A549 (cell line): ENCODE data around the gene ATP5PD. TPM values are rescaled to one million over a fixed set of nuclear protein-coding genes. Genes with fewer than 3 reads are reported as not detected.

Source experiments
- ATAC-seq, 2 experiments: fragments of 200-7000 bp in 1 of 2; fragments of >200 bp in 1 of 2; cut with Nextera tagmentation in 1 of 2; cut with Tn5 transposase in 1 of 2; 3 replicates each; pipeline versions ENCODE4 v1.8.0 to v1.9.1; 2018 to 2020; ENCODE audit warnings: mild to moderate bottlenecking in 1 of 2, moderate library complexity in 1 of 2
- CTCF ChIA-PET: fragments of 300-600 bp; sonication (Branson Sonifier 250); formaldehyde crosslinking; extraction: SDS; loops from one replicate; lab custom pipeline; 2021; ENCODE audit warnings: antibody characterized with exemption, inconsistent platforms; lab: Yijun Ruan, JAX
- POLR2A ChIA-PET: fragments of 350-600 bp; formaldehyde crosslinking; extraction: SDS; loops from one replicate; lab custom pipeline; 2021; ENCODE audit warnings: antibody characterized with exemption, inconsistent platforms; lab: Yijun Ruan, JAX
- DNase-seq, 2 experiments: peaks; one replicate each; pipeline versions ENCODE4 v3.0.0 to v3.0.0-alpha.2; 2011 to 2016; ENCODE audit warnings: low read depth in 1 of 2, low spot score in 1 of 2
- FAIRE-seq: peaks from 2 replicates; lab custom pipeline; 2011; peaks lifted over from hg19 to GRCh38; lab: Jason Lieb, UNC
- H3K27ac ChIP-seq, 2 experiments: fragments of >200 bp; sonication (Bioruptor Twin); formaldehyde crosslinking; 3 replicates each; pipeline ENCODE4 v1.5.1; 2016 to 2017
- H3K4me1 ChIP-seq: fragments of >200 bp; sonication (Bioruptor Twin); formaldehyde crosslinking; 3 replicates; pipeline ENCODE4 v1.6.1; 2016
- H3K4me2 ChIP-seq: fragments of >200 bp; sonication (Bioruptor Twin); formaldehyde crosslinking; 3 replicates; pipeline ENCODE4 v1.6.1; 2016
- H3K4me3 ChIP-seq: fragments of >200 bp; sonication (Bioruptor Twin); formaldehyde crosslinking; 3 replicates; pipeline ENCODE4 v1.5.1; 2016
- H3K9me3 ChIP-seq: fragments of >200 bp; sonication (Bioruptor Twin); formaldehyde crosslinking; 3 replicates; pipeline ENCODE4 v1.6.1; 2016
- ATOH8 ChIP-seq: fragments of 250-450 bp; sonication (Bioruptor Pico); IDR thresholded peaks from 2 replicates; pipeline ENCODE4 v1.5.0; 2020; ENCODE audit warnings: low read depth, mild to moderate bottlenecking, moderate library complexity
- BHLHE40 ChIP-seq: IDR thresholded peaks from 2 replicates; pipeline ENCODE4 v1.6.1; 2012; ENCODE audit warnings: low read depth, low read length, inconsistent platforms
- CEBPB ChIP-seq, 2 experiments: fragments of >200 bp in 1 of 2; sonication (Bioruptor Twin) in 1 of 2; formaldehyde crosslinking in 1 of 2; IDR thresholded peaks; 2 replicates each; pipeline ENCODE4 v1.6.1; 2012 to 2016
- CHD4 ChIP-seq: fragments of 200-600 bp; sonication (generic); IDR thresholded peaks from 2 replicates; pipeline ENCODE4 v1.6.1; 2016; ENCODE audit warnings: antibody characterized with exemption, mild to moderate bottlenecking, borderline replicate concordance
- E2F6 ChIP-seq: IDR thresholded peaks from 2 replicates; pipeline ENCODE4 v1.6.1; 2012; ENCODE audit warnings: low read depth, borderline replicate concordance
- EHF ChIP-seq: fragments of 250-450 bp; sonication (Bioruptor Pico); IDR thresholded peaks from 2 replicates; pipeline ENCODE4 v1.5.0; 2020; ENCODE audit warnings: mild to moderate bottlenecking
- FOSB ChIP-seq: fragments of 250-450 bp; sonication (Bioruptor Pico); IDR thresholded peaks from 2 replicates; pipeline ENCODE4 v1.5.0; 2020; ENCODE audit warnings: mild to moderate bottlenecking, moderate library complexity
- FOSL2 ChIP-seq, 2 experiments: fragments of 450-650 bp in 1 of 2; fragments of >200 bp in 1 of 2; sonication (Bioruptor Twin) in 1 of 2; formaldehyde crosslinking; IDR thresholded peaks; 2 replicates each; pipeline versions ENCODE4 v1.5.0 to v1.6.1; 2016 to 2020; ENCODE audit warnings: mild to moderate bottlenecking in 1 of 2, moderate library complexity in 1 of 2
- FOXS1 ChIP-seq: fragments of 250-450 bp; sonication (Bioruptor Pico); IDR thresholded peaks from 2 replicates; pipeline ENCODE4 v1.5.0; 2020; ENCODE audit warnings: mild to moderate bottlenecking, moderate library complexity
- GATA3 ChIP-seq: IDR thresholded peaks from 2 replicates; pipeline ENCODE4 v1.6.1; 2012; ENCODE audit warnings: borderline replicate concordance
- HDAC2 ChIP-seq: fragments of 200-600 bp; sonication (generic); IDR thresholded peaks from 2 replicates; pipeline ENCODE4 v1.6.1; 2016
- HMGXB4 ChIP-seq: fragments of 250-450 bp; sonication (Bioruptor Pico); IDR thresholded peaks from 2 replicates; pipeline ENCODE4 v1.5.0; 2021; ENCODE audit warnings: mild to moderate bottlenecking, moderate library complexity, borderline replicate concordance
- HOXB13 ChIP-seq: fragments of 250-450 bp; sonication (Bioruptor Pico); IDR thresholded peaks from 2 replicates; pipeline ENCODE4 v1.5.0; 2020; ENCODE audit warnings: low read depth, mild to moderate bottlenecking, moderate library complexity
- KDM1A ChIP-seq: fragments of 200-600 bp; sonication (generic); IDR thresholded peaks from 2 replicates; pipeline ENCODE4 v1.6.1; 2016; ENCODE audit warnings: low read depth, mild to moderate bottlenecking
- KDM5A ChIP-seq: fragments of 200-600 bp; sonication (generic); IDR thresholded peaks from 2 replicates; pipeline ENCODE4 v1.6.1; 2016; ENCODE audit warnings: antibody characterized with exemption, mild to moderate bottlenecking
- MAFK ChIP-seq: fragments of 450-650 bp; IDR thresholded peaks from 2 replicates; pipeline ENCODE4 v1.6.1; 2014; ENCODE audit not compliant: partially characterized antibody
- MAX ChIP-seq: IDR thresholded peaks from 2 replicates; pipeline ENCODE4 v1.6.1; 2012
- MYC ChIP-seq: IDR thresholded peaks from 2 replicates; pipeline ENCODE4 v1.6.1; 2012; ENCODE audit warnings: mild to moderate bottlenecking, inconsistent platforms, low read length, improper control_type of control experiment, borderline replicate concordance
- NPAS2 ChIP-seq: fragments of 250-450 bp; sonication (Bioruptor Pico); IDR thresholded peaks from 2 replicates; pipeline ENCODE4 v1.8.0; 2022; ENCODE audit warnings: mild to moderate bottlenecking, moderate library complexity, borderline replicate concordance
- POLR2A ChIP-seq: IDR thresholded peaks from 2 replicates; pipeline ENCODE4 v1.6.1; 2012; ENCODE audit warnings: mild to moderate bottlenecking, low read length
- REST ChIP-seq: fragments of 200-600 bp; sonication (generic); IDR thresholded peaks from 2 replicates; pipeline ENCODE4 v1.6.1; 2016; ENCODE audit warnings: antibody characterized with exemption, mild to moderate bottlenecking, moderate library complexity
- RFX5 ChIP-seq: fragments of 450-650 bp; IDR thresholded peaks from 2 replicates; pipeline ENCODE4 v1.7.1; 2014; ENCODE audit warnings: antibody characterized with exemption, mild to moderate bottlenecking, moderate library complexity
- RNF2 ChIP-seq: fragments of 200-600 bp; sonication (generic); IDR thresholded peaks from 2 replicates; pipeline ENCODE4 v1.6.1; 2016; ENCODE audit warnings: low read depth, mild to moderate bottlenecking, antibody characterized with exemption, moderate library complexity, borderline replicate concordance
- SREBF2 ChIP-seq: fragments of 450-650 bp; IDR thresholded peaks from 2 replicates; pipeline ENCODE4 v1.6.1; 2014; ENCODE audit warnings: mild to moderate bottlenecking, moderate library complexity
- USF2 ChIP-seq: fragments of 450-650 bp; IDR thresholded peaks from 2 replicates; pipeline ENCODE4 v1.6.1; 2014; ENCODE audit warnings: antibody characterized with exemption
- ZC3H11A ChIP-seq: fragments of 450-650 bp; IDR thresholded peaks from 2 replicates; pipeline ENCODE4 v1.6.1; 2014; ENCODE audit warnings: antibody characterized with exemption, mild to moderate bottlenecking
- ZFP36 ChIP-seq: fragments of 450-650 bp; IDR thresholded peaks from 2 replicates; pipeline ENCODE4 v1.6.1; 2014; ENCODE audit warnings: borderline replicate concordance; ENCODE audit not compliant: partially characterized antibody
- WGBS: methylation state at CpG from one replicate; pipeline ENCODE4 v1.1.6; 2017; ENCODE audit errors: missing lambda C conversion rate; 5-methylcytosine and 5-hydroxymethylcytosine counted together
- polyA plus RNA-seq, 4 experiments: library from polyadenylated mRNA; depleted of rRNA in 3 of 4; stranded (reverse); fragments of >200 nt; fragmentation: RNase III in 1 of 4; extraction: RNeasy Plus Mini Kit Qiagen cat#74134 plus additional on column Dnase treatment in 1 of 4; gene quantifications; 2 replicates in 3 of 4; 3 replicates in 1 of 4; pipeline ENCODE4 v1.2.3, GENCODE V29; 2011 to 2017

Gene ATP5PD
- polyA plus RNA-seq, 2 of the 4 experiments (the other 2 are of a cell fraction), result 333 to 463 TPM

- TF ChIP-seq ZFP36 (no peak), MAX (peak; percentile 59), ATOH8 (CRISPR knock-in tag) (no peak), CEBPB (IDR thresholded peaks at IDR 0.05) (no peak), FOSL2 (IDR thresholded peaks at IDR 0.05) (no peak), FOSL2 (CRISPR knock-in tag; IDR thresholded peaks at IDR 0.05) (peak; percentile 9; the same call in 1 of the 2 replicates)
Measured at GRCh38 chr17:75036643-75037268, 10.0 kb downstream of the ATP5PD start (continued).

- ATAC-seq (peak; percentile 57 to 71), FAIRE-seq (no peak), DNase-seq (peak; percentile 81 to 97)
- CTCF ChIA-PET, result interaction anchor here (0.6 to 4.5 kb wide), 22 partner anchors 8 to 237 kb away, joined by 3 to 35 read pairs (median 4); partner anchors contain the start of genes ATP5PD, CDR2L, KCTD2 and MIF4GD
- peak overlapping the region; percentile 73 for H3K4me3 ChIP-seq
- peak overlapping the region; percentile 97 for H3K27ac ChIP-seq
- WGBS, result 3% methylated on average over 38 of the region's 43 CpGs
- peak overlapping the region; percentile 89 for H3K4me2 ChIP-seq
- H3K4me1 ChIP-seq, result peaks cover 30% of the 10 kb centered on the region
- POLR2A ChIA-PET, result interaction anchor here (0.7 to 3.2 kb wide), 12 partner anchors 13 to 722 kb away, joined by 3 to 46 read pairs (median 8); partner anchors contain the start of genes ATP5PD, CDR2L, FDXR and GGA3
- H3K9me3 ChIP-seq, result no peaks in the 10 kb centered on the region
- TF ChIP-seq USF2, result peak; percentile 61; the same call in 1 of the 2 replicates
- no peak for TF ChIP-seq RNF2
- TF ChIP-seq KDM1A, result 0 out of 2 replicates have a peak, but pooled peaks have one; percentile 11
- TF ChIP-seq ZC3H11A, result no peak
- TF ChIP-seq NPAS2 (CRISPR knock-in tag), result no peak
- peak; percentile 7; the same call in 1 of the 2 replicates for TF ChIP-seq EHF (CRISPR knock-in tag)
- TF ChIP-seq FOSB (CRISPR knock-in tag), result no peak
- TF ChIP-seq SREBF2, result peak; percentile 95
- TF ChIP-seq REST, result no peak
- peak; percentile 20; the same call in 1 of the 2 replicates for TF ChIP-seq GATA3
- TF ChIP-seq ZFP36, result peak; percentile 5
- TF ChIP-seq CHD4, result 0 out of 2 replicates have a peak, but pooled peaks have one; percentile 92
- 0 out of 2 replicates have a peak, but pooled peaks have one; percentile 2 for TF ChIP-seq RFX5
- TF ChIP-seq BHLHE40, result no peak
- TF ChIP-seq HOXB13 (CRISPR knock-in tag), result no peak
- TF ChIP-seq POLR2A, result no peak
- no peak; the same call in 1 of the 2 replicates for TF ChIP-seq MYC
- peak; percentile 98 for TF ChIP-seq HMGXB4 (CRISPR knock-in tag)
- no peak for TF ChIP-seq FOSL2 (IDR thresholded peaks at IDR 0.05)
- peak; percentile 28; the same call in 1 of the 2 replicates for TF ChIP-seq FOSL2 (CRISPR knock-in tag; IDR thresholded peaks at IDR 0.05)
- peak; percentile 18 for TF ChIP-seq MAFK
- TF ChIP-seq E2F6, result 0 out of 2 replicates have a peak, but pooled peaks have one; percentile 57
- 0 out of 2 replicates have a peak, but pooled peaks have one; percentile 15 for TF ChIP-seq HDAC2
- peak; percentile 68; the same call in 1 of the 2 replicates for TF ChIP-seq MAX
- TF ChIP-seq FOXS1, result 0 out of 2 replicates have a peak, but pooled peaks have one; percentile 6
- no peak for TF ChIP-seq KDM5A
Measured at GRCh38 chr17:75034236-75034908, 12.4 kb downstream of the ATP5PD start.
